ENCODE results near the gene KRT84.

The KRT84 gene

GRCh38 chr12:52401526-52401925, 16.1 kb upstream of the KRT84 start:
- H3K79me2 ChIP-seq: no peaks in the 10 kb centered on the region
- no peaks in the 10 kb centered on the region for H3K27me3 ChIP-seq (ENCODE audit: control insufficient read depth, insufficient read depth, low read length)
- H3K4me1 ChIP-seq: no peaks in the 10 kb centered on the region
- H2AFZ ChIP-seq: no peak overlapping the region
- H3K9me3 ChIP-seq (ENCODE audit: control insufficient read depth, low read length): no peaks in the 10 kb centered on the region
- no peak for TF ChIP-seq CTCF (IDR thresholded peaks at IDR 0.05)
- no peak overlapping the region for H3K4me2 ChIP-seq (ENCODE audit: low read length)
- H3K36me3 ChIP-seq (ENCODE audit: control insufficient read depth, insufficient read depth, low read length): no peaks in the 10 kb centered on the region
- H3K4me3 ChIP-seq (ENCODE audit: low read depth, low read length): no peak overlapping the region
- H3K27ac ChIP-seq: no peak overlapping the region
- H3K9ac ChIP-seq: no peak overlapping the region

- Histone ChIP-seq H3K27me3 (ENCODE audit: control insufficient read depth, insufficient read depth, low read length) (no peaks in the 10 kb centered on the region), H3K4me1 (no peaks in the 10 kb centered on the region), H3K36me3 (ENCODE audit: control insufficient read depth, insufficient read depth, low read length) (no peaks in the 10 kb centered on the region), H3K4me3 (ENCODE audit: low read depth, low read length) (no peak overlapping the region), H2AFZ (no peak overlapping the region), H3K27ac (no peak overlapping the region), H3K9me3 (ENCODE audit: control insufficient read depth, low read length) (no peaks in the 10 kb centered on the region), H3K4me2 (ENCODE audit: low read length) (no peak overlapping the region), H3K79me2 (no peaks in the 10 kb centered on the region), H3K9ac (no peak overlapping the region)
- no peak for TF ChIP-seq CTCF (IDR thresholded peaks at IDR 0.05)
Measured at GRCh38 chr12:52400906-52401305, 15.5 kb upstream of the KRT84 start.

- no peak for TF ChIP-seq CTCF (IDR thresholded peaks at IDR 0.05)
- Histone ChIP-seq H3K4me2 (ENCODE audit: low read length) (no peak overlapping the region), H3K4me3 (ENCODE audit: low read depth, low read length) (no peak overlapping the region)
Measured at GRCh38 chr12:52399756-52400155, 14.3 kb upstream of the KRT84 start.

GRCh38 chr12:52398176-52398575, 12.7 kb upstream of the KRT84 start:
- Histone ChIP-seq H3K27me3 (ENCODE audit: control insufficient read depth, insufficient read depth, low read length) (no peaks in the 10 kb centered on the region), H3K9ac (no peak overlapping the region), H3K4me3 (ENCODE audit: low read depth, low read length) (no peak overlapping the region), H3K27ac (no peak overlapping the region), H2AFZ (no peak overlapping the region), H3K36me3 (ENCODE audit: control insufficient read depth, insufficient read depth, low read length) (no peaks in the 10 kb centered on the region), H3K4me2 (ENCODE audit: low read length) (no peak overlapping the region), H3K79me2 (no peaks in the 10 kb centered on the region), H3K9me3 (ENCODE audit: control insufficient read depth, low read length) (no peaks in the 10 kb centered on the region), H3K4me1 (no peaks in the 10 kb centered on the region)
- no peak for TF ChIP-seq CTCF (IDR thresholded peaks at IDR 0.05)

More at GRCh38 chr12:52399756-52400155, 14.3 kb upstream of the KRT84 start:
- no peaks in the 10 kb centered on the region for H3K79me2 ChIP-seq
- no peaks in the 10 kb centered on the region for H3K4me1 ChIP-seq
- H3K27me3 ChIP-seq (ENCODE audit: control insufficient read depth, insufficient read depth, low read length): no peaks in the 10 kb centered on the region
- H3K27ac ChIP-seq: no peak overlapping the region
- H3K36me3 ChIP-seq (ENCODE audit: control insufficient read depth, insufficient read depth, low read length): no peaks in the 10 kb centered on the region
- no peak overlapping the region for H3K9ac ChIP-seq
- H3K9me3 ChIP-seq (ENCODE audit: control insufficient read depth, low read length): no peaks in the 10 kb centered on the region
- H2AFZ ChIP-seq: no peak overlapping the region

- Histone ChIP-seq H3K27ac (no peak overlapping the region), H3K9me3 (ENCODE audit: control insufficient read depth, low read length) (no peaks in the 10 kb centered on the region), H2AFZ (no peak overlapping the region), H3K4me1 (peaks cover under 1% of the 10 kb centered on the region), H3K4me3 (ENCODE audit: low read depth, low read length) (no peak overlapping the region), H3K9ac (no peak overlapping the region), H3K79me2 (no peaks in the 10 kb centered on the region), H3K36me3 (ENCODE audit: control insufficient read depth, insufficient read depth, low read length) (no peaks in the 10 kb centered on the region), H3K27me3 (ENCODE audit: control insufficient read depth, insufficient read depth, low read length) (no peaks in the 10 kb centered on the region), H3K4me2 (ENCODE audit: low read length) (no peak overlapping the region)
- no peak for TF ChIP-seq CTCF (IDR thresholded peaks at IDR 0.05)
Measured at GRCh38 chr12:52396656-52397055, 11.2 kb upstream of the KRT84 start.
